ENCODE results near the gene C21orf58. TPM values are rescaled to one million over a fixed set of nuclear protein-coding genes. Genes with fewer than 3 reads are reported as not detected.

Gene C21orf58
- total RNA-seq, 1 donor from 2014 or later, result 2.9 TPM

- intact Hi-C loops (cut with DNase I), result no loop called here
- Histone ChIP-seq H3K4me1 (no peaks in the 10 kb centered on the region), H3K36me3 (peaks cover 0 to 98% of the 10 kb centered on the region in 2 donors)
These were observed 69.3 kb downstream of the C21orf58 start for GRCh38 chr21:46254208-46254975.

GRCh38 chr21:46253610-46254124 lies 70.0 kb downstream of the C21orf58 start:
- H3K27me3 ChIP-seq, result no peaks in the 10 kb centered on the region
- TF ChIP-seq, protein P1, sequence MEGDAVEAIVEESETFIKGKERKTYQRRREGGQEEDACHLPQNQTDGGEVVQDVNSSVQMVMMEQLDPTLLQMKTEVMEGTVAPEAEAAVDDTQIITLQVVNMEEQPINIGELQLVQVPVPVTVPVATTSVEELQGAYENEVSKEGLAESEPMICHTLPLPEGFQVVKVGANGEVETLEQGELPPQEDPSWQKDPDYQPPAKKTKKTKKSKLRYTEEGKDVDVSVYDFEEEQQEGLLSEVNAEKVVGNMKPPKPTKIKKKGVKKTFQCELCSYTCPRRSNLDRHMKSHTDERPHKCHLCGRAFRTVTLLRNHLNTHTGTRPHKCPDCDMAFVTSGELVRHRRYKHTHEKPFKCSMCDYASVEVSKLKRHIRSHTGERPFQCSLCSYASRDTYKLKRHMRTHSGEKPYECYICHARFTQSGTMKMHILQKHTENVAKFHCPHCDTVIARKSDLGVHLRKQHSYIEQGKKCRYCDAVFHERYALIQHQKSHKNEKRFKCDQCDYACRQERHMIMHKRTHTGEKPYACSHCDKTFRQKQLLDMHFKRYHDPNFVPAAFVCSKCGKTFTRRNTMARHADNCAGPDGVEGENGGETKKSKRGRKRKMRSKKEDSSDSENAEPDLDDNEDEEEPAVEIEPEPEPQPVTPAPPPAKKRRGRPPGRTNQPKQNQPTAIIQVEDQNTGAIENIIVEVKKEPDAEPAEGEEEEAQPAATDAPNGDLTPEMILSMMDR (IDR thresholded peaks at IDR 0.05), result no peak
- TF ChIP-seq POLR2A (IDR thresholded peaks at IDR 0.05) (no peak), POLR2AphosphoS5 (IDR thresholded peaks at IDR 0.05; ENCODE audit: insufficient read depth in 1 of 2, low read depth in 1 of 2) (no peak)
- intact Hi-C loops (cut with DNase I), result no loop called here
- no peak for DNase-seq (ENCODE audit: extremely low spot score in 2 of 2)
- H3K27ac ChIP-seq, result no peak overlapping the region
- no peaks in the 10 kb centered on the region for H3K9me3 ChIP-seq
- H3K4me3 ChIP-seq, result no peak overlapping the region
- H3K4me1 ChIP-seq, result no peaks in the 10 kb centered on the region
- H3K36me3 ChIP-seq, result peaks cover 0 to 97% of the 10 kb centered on the region in 2 donors

More at GRCh38 chr21:46254208-46254975, 69.3 kb downstream of the C21orf58 start:
- Histone ChIP-seq H3K27me3 (no peaks in the 10 kb centered on the region), H3K9me3 (no peaks in the 10 kb centered on the region), H3K27ac (no peak overlapping the region), H3K4me3 (no peak overlapping the region)
- TF ChIP-seq, protein P1 (IDR thresholded peaks at IDR 0.05), result no peak
- no peak for TF ChIP-seq POLR2AphosphoS5 (IDR thresholded peaks at IDR 0.05; ENCODE audit: insufficient read depth in 1 of 2, low read depth in 1 of 2)
- TF ChIP-seq POLR2A (IDR thresholded peaks at IDR 0.05), result no peak
- no peak for DNase-seq (ENCODE audit: extremely low spot score in 2 of 2)

- intact Hi-C loops (cut with DNase I), result no loop called here
- Histone ChIP-seq H3K27me3 (no peaks in the 10 kb centered on the region), H3K27ac (no peak overlapping the region), H3K9me3 (no peaks in the 10 kb centered on the region), H3K4me1 (no peaks in the 10 kb centered on the region), H3K4me3 (no peak overlapping the region), H3K36me3 (peaks cover 0 to 93% of the 10 kb centered on the region in 2 donors)
- no peak for TF ChIP-seq POLR2A (IDR thresholded peaks at IDR 0.05)
- no peak for DNase-seq (ENCODE audit: extremely low spot score in 2 of 2)
These were observed 70.8 kb downstream of the C21orf58 start for GRCh38 chr21:46252840-46253239.

Other genes starting within 250 kb of the C21orf58 start
- 535 TPM for gene COL6A2, start 225.8 kb downstream of the C21orf58 start, total RNA-seq
- gene FTCD, start 168.3 kb downstream of the C21orf58 start, total RNA-seq, result not detected
- gene SPATC1L, start 139.4 kb downstream of the C21orf58 start, total RNA-seq, result 5.2 TPM
- gene LSS, start 95.1 kb downstream of the C21orf58 start, total RNA-seq, result 103 TPM
- gene MCM3AP, start 38.3 kb downstream of the C21orf58 start, total RNA-seq, result 115 TPM
- gene YBEY, start 37.5 kb downstream of the C21orf58 start, total RNA-seq, result 11.3 TPM
- gene PCNT, start 286 bp upstream of the C21orf58 start, total RNA-seq, result 35.8 TPM
- gene DIP2A, start 135.0 kb upstream of the C21orf58 start, total RNA-seq, result 46.2 TPM